Kidney glomerular epithelial cell (primary cell): Measurements from ENCODE around the gene AKAP12.

ENCODE experiments used
- DNase-seq: peaks from one replicate; lab custom pipeline; 2025; lab: John Stamatoyannopoulos, UW

Gene AKAP12

GRCh38 chr6:151233731-151234130 lies 6.0 kb upstream of the AKAP12 start:
- DNase-seq: no peak

- DNase-seq: no peak
Measured at GRCh38 chr6:151236668-151237401, 2.9 kb upstream of the AKAP12 start.

- peak; percentile 65 for DNase-seq
Measured at GRCh38 chr6:151240036-151240685, 394 bp downstream of the AKAP12 start.

GRCh38 chr6:151240791-151241642 lies 1.2 kb downstream of the AKAP12 start:
- DNase-seq: peak; percentile 45

GRCh38 chr6:151241853-151242252 lies 2.1 kb downstream of the AKAP12 start:
- DNase-seq: no peak

GRCh38 chr6:151242420-151242861 lies 2.7 kb downstream of the AKAP12 start:
- DNase-seq: peak; percentile 45

- no peak for DNase-seq
Measured at GRCh38 chr6:151243481-151243880, 3.7 kb downstream of the AKAP12 start.

GRCh38 chr6:151247490-151247889 lies 7.7 kb downstream of the AKAP12 start:
- DNase-seq: peak; percentile 25

GRCh38 chr6:151248295-151248694 lies 8.5 kb downstream of the AKAP12 start:
- DNase-seq: no peak

GRCh38 chr6:151252634-151253033 lies 12.9 kb downstream of the AKAP12 start:
- no peak for DNase-seq

- peak; percentile 55 for DNase-seq
Measured at GRCh38 chr6:151254451-151255081, 14.8 kb downstream of the AKAP12 start.

GRCh38 chr6:151255811-151256210 lies 16.0 kb downstream of the AKAP12 start:
- DNase-seq: no peak

GRCh38 chr6:151257985-151258445 lies 18.2 kb downstream of the AKAP12 start:
- no peak for DNase-seq

GRCh38 chr6:151260205-151260604 lies 20.4 kb downstream of the AKAP12 start:
- no peak for DNase-seq

GRCh38 chr6:151263035-151263434 lies 23.3 kb downstream of the AKAP12 start:
- no peak for DNase-seq

GRCh38 chr6:151263967-151264366 lies 24.2 kb downstream of the AKAP12 start:
- DNase-seq: no peak

- DNase-seq: no peak
Measured at GRCh38 chr6:151265282-151265681, 25.5 kb downstream of the AKAP12 start.

- peak; percentile 22 for DNase-seq
Measured at GRCh38 chr6:151269321-151269995, 29.7 kb downstream of the AKAP12 start.

GRCh38 chr6:151275121-151275520 lies 35.4 kb downstream of the AKAP12 start:
- no peak for DNase-seq

- no peak for DNase-seq
Measured at GRCh38 chr6:151275566-151275965, 35.8 kb downstream of the AKAP12 start.

- DNase-seq: peak; percentile 53
Measured at GRCh38 chr6:151276112-151276740, 36.5 kb downstream of the AKAP12 start.
